Measurements from ENCODE around the gene SLC10A7. TPM values are rescaled to one million over a fixed set of nuclear protein-coding genes. Genes with fewer than 3 reads are reported as not detected.

SLC10A7 gene
- total and polyA plus RNA-seq, 4 donors, result 3.7 to 18.7 (median 7.6) TPM

- Histone ChIP-seq H3K4me3 (ENCODE audit: low read depth in 1 of 3, low read length in 3 of 3) (no peak overlapping the region), H3K9me3 (ENCODE audit: control insufficient read depth in 4 of 4, low read length in 3 of 4) (no peaks in the 10 kb centered on the region), H3K4me1 (ENCODE audit: control insufficient read depth in 4 of 4, insufficient read depth in 4 of 4, low read length in 3 of 4) (no peaks in the 10 kb centered on the region), H3K9ac (ENCODE audit: low read depth in 1 of 2, low read length in 2 of 2) (no peak overlapping the region), H3K36me3 (ENCODE audit: control insufficient read depth in 4 of 4, insufficient read depth in 3 of 4, low read depth in 1 of 4, low read length in 3 of 4) (no peaks in the 10 kb centered on the region), H3K27ac (ENCODE audit: low read depth in 1 of 2, low read length in 2 of 2) (no peak overlapping the region), H3K27me3 (ENCODE audit: control insufficient read depth in 4 of 4, insufficient read depth in 4 of 4, low read length in 3 of 4) (no peaks in the 10 kb centered on the region)
- WGBS, result 100% methylated on average over 1 of the region's 1 CpG
- TF ChIP-seq SP1 (IDR thresholded peaks at IDR 0.05), result no peak
- TF ChIP-seq NR2F2 (IDR thresholded peaks at IDR 0.05), result no peak
- no peak for TF ChIP-seq HNF4G (IDR thresholded peaks at IDR 0.05)
- no peak for TF ChIP-seq YY1 (IDR thresholded peaks at IDR 0.05)
- TF ChIP-seq MAX (IDR thresholded peaks at IDR 0.05), result no peak
- TF ChIP-seq ATF3 (IDR thresholded peaks at IDR 0.05), result no peak
- TF ChIP-seq EGR1 (IDR thresholded peaks at IDR 0.05; ENCODE audit: low read depth in 2 of 2), result no peak
- TF ChIP-seq RXRA (IDR thresholded peaks at IDR 0.05), result no peak
- no peak for TF ChIP-seq HNF4A (conservative IDR thresholded peaks at IDR 0.05)
- no peak for TF ChIP-seq TAF1 (conservative IDR thresholded peaks at IDR 0.05)
- TF ChIP-seq REST (IDR thresholded peaks at IDR 0.05), result no peak
- TF ChIP-seq FOXA2 (IDR thresholded peaks at IDR 0.05), result no peak
- TF ChIP-seq RAD21 (IDR thresholded peaks at IDR 0.05), result no peak
- no peak for TF ChIP-seq JUND (IDR thresholded peaks at IDR 0.05)
- TF ChIP-seq, protein P1, sequence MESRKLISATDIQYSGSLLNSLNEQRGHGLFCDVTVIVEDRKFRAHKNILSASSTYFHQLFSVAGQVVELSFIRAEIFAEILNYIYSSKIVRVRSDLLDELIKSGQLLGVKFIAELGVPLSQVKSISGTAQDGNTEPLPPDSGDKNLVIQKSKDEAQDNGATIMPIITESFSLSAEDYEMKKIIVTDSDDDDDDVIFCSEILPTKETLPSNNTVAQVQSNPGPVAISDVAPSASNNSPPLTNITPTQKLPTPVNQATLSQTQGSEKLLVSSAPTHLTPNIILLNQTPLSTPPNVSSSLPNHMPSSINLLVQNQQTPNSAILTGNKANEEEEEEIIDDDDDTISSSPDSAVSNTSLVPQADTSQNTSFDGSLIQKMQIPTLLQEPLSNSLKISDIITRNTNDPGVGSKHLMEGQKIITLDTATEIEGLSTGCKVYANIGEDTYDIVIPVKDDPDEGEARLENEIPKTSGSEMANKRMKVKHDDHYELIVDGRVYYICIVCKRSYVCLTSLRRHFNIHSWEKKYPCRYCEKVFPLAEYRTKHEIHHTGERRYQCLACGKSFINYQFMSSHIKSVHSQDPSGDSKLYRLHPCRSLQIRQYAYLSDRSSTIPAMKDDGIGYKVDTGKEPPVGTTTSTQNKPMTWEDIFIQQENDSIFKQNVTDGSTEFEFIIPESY (IDR thresholded peaks at IDR 0.05), result no peak
- TF ChIP-seq, protein P2, sequence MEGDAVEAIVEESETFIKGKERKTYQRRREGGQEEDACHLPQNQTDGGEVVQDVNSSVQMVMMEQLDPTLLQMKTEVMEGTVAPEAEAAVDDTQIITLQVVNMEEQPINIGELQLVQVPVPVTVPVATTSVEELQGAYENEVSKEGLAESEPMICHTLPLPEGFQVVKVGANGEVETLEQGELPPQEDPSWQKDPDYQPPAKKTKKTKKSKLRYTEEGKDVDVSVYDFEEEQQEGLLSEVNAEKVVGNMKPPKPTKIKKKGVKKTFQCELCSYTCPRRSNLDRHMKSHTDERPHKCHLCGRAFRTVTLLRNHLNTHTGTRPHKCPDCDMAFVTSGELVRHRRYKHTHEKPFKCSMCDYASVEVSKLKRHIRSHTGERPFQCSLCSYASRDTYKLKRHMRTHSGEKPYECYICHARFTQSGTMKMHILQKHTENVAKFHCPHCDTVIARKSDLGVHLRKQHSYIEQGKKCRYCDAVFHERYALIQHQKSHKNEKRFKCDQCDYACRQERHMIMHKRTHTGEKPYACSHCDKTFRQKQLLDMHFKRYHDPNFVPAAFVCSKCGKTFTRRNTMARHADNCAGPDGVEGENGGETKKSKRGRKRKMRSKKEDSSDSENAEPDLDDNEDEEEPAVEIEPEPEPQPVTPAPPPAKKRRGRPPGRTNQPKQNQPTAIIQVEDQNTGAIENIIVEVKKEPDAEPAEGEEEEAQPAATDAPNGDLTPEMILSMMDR (IDR thresholded peaks at IDR 0.05; ENCODE audit: low read depth, low read length, missing input control), result no peak
- no peak for TF ChIP-seq FOXA1 (IDR thresholded peaks at IDR 0.05)
- DNase-seq (ENCODE audit: low spot score), result no peak
These were observed 206.6 kb downstream of the SLC10A7 start for GRCh38 chr4:146315184-146315583.
